ENCODE data around the gene HTT. TPM values are rescaled to one million over a fixed set of nuclear protein-coding genes. Genes with fewer than 3 reads are reported as not detected.
A peak's percentile ranks its signal among the peaks of the same experiment; 100 is the strongest.

The HTT gene
- total RNA-seq, 1 donor from 2014 or later, result 109 TPM

DNA sequence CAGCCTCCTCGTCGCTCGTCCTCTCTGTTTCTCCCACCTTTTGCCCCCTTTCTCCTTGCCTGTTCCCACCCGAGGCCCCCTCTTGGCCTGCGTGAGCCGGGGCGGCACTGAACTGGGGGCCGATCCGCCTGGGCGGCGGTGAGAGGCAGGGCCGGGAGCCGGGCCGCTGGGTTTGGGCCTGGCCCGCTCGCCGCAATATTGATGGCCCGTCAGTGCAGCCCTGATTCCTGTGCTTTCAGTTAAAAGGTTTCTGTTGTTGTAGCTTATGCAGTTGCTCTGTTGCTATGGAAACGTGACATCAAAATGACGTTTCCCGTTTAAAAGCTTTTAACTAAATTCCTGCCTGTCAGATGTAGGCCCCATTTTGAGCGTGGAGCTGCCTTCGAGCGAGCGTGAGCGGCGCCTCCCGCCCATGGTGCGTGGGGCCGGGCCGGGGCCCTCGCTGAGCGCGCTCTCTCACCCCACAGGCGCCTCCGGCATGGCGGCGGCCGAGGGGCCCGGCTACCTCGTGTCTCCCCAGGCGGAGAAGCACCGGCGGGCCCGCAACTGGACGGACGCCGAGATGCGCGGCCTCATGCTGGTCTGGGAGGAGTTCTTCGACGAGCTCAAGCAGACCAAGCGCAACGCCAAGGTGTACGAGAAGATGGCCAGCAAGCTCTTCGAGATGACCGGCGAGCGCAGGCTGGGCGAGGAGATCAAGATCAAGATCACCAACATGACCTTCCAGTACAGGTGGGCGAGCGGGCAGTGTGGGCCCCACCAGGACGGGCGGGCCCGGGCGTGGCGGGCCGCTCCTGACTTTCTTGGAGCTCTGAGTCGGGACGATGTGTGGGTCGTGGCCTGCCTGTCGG lies 174.6 kb downstream of the HTT start, which contains the start of gene MSANTD1:
Gene MSANTD1 (plus strand): TSS at position 349 of the 851 bp plus-strand sequence. CDS start 64 bp downstream, at position 413.
- no peak for DNase-seq (ENCODE audit: low spot score)

DNA sequence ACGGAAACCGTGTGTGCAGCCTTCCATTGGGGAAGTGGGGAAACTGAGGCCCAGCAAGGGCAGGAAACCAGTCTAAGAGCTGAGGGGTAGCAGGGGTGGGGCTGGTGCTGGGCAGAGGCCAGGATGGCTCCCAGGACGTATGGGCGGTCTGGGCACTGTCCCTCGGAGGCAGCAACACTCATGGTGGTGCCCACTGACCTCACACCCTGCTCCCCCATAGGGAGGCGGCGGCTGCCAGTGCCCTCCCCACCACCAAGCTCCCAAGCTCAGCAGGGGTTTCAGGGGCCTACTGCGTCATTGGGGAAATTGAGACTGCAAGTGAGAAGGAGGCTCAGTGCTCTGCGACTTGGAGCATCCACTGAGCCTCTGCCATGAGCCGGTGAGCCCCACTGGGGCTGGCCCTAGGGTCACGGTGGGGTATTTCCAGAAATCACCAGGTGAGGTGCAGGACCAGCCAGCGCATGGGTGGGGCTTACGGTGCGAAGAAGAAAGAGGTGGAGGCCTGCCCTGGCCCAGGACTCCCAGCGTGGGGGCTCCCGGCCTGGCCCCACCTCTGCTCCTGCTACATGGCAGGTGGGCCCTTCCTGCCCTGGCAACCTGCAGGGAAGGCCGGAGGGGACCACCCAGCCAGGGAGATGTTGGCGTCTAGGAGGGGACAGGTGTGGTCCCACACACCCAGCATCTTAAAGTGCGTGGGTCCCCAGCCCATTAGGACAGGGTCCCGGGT lies 175.4 kb downstream of the HTT start:
- no peak for DNase-seq (ENCODE audit: low spot score)

DNA sequence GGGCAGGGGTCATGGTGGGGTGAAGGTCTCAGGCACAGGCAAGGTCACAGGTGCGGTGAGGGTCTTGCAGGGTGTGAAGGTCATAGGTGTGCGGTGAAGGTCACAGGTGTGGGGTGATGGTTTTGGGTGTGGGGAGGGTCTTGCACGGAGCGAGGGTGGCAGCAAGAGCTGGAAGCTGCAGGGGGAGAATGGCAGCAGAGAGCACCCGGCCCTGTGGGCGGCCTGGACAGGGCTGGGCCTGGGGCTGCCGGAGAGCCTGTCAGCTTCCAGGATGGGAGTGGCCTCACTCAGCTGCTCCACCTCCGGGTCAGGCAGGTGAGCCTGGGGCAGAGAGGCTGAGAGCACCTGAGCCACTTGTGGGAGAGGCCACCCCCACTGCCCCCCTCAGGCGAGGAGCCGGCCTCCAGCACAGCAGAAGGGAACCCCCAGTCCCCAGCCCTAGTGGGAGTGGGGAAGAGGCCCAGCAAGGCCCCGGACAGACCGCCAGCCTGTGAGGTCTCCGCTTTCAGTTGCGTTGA lies 176.0 kb downstream of the HTT start:
- no peak for DNase-seq (ENCODE audit: low spot score)

DNA sequence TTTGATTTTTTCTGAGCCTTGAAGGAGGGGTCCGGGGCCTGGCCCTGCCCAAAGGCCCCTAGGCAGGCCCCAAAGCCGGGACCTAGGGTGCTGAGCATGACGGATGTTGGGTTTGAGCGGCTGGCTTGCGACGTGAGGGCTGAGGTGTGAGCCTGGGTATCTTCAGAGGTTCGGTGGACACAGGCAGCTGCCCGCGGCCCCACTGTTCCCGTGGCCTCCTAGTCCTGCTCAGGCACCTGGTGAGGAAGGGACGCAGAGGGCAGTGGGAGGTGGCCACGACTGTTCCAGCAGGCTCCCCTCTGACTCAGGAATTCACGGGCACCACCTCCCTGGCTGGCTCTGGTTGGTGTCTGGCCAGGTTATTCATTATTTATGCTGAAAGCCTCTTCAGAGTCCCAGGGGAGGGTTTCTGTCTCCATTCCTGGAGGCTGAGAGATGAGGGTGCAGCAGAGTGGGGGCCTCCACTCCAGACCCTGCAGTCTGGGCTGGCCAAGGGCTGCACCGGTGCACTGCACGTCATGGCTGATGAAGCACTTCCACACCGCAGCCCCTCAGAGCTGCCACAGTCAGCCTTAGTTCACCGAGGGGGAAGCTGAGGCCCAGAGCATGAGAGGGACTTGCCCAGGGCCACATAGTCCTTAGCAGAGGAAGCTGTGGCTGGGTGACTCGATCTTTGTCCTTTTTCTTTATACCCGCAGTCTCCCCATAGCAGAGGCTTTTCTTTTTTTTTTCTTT lies 176.6 kb downstream of the HTT start:
- DNase-seq (ENCODE audit: low spot score), result no peak

DNA sequence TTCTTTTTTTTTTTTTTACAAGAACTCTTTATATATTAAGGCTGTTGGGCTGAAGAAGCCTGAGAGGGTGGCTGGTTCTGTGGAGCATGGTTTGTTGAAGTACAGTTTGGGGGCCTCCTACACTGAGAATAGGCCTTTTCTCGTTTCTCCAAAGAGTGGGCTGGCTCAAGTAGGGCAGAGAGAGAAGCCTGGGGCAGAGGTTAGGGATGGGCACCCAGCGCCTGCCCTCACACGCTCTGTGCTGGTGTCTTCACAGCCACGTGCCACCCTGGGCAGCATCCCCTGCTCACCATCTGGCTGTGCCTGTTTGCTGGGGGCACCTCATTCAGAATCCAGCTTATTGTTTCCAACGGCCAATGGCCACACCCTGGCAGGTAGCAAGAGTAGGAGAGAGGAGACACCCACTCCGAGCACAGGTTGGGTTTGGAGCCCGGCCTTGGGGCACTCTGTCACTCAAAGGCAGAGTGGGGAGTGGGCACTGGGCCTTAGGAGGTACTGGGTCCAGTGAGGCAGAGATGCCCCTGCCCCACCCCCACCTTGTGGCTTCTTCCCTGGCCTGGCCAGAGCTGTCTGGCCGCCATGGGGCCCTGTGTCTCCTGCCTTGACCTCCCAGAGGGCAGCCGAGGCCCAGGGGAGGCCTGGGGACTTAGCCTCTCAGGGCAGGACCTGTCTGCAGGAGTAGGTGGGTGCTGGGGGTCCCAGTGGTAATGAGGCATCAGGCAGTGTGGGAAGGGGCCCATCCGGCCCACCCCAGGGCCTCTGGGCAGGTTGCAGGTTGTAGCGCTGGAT lies 177.4 kb downstream of the HTT start:
- DNase-seq (ENCODE audit: low spot score), result no peak

DNA sequence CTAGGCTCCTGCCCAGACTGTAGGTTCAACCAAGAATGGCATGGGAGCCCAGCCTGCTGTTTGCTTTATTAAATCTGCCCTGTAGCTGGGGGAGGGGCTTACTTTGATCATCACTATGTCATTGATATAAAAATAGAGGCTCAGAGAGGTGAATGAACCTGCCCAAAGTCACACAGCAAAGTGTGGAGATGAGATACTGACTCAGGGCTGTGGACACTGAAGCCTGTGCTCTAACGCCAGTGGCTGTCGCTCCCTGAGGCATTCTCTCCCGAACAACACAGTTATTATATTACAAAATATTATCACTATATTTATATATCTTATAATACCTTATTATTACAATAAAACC lies 178.0 kb downstream of the HTT start:
- DNase-seq (ENCODE audit: low spot score), result no peak

DNA sequence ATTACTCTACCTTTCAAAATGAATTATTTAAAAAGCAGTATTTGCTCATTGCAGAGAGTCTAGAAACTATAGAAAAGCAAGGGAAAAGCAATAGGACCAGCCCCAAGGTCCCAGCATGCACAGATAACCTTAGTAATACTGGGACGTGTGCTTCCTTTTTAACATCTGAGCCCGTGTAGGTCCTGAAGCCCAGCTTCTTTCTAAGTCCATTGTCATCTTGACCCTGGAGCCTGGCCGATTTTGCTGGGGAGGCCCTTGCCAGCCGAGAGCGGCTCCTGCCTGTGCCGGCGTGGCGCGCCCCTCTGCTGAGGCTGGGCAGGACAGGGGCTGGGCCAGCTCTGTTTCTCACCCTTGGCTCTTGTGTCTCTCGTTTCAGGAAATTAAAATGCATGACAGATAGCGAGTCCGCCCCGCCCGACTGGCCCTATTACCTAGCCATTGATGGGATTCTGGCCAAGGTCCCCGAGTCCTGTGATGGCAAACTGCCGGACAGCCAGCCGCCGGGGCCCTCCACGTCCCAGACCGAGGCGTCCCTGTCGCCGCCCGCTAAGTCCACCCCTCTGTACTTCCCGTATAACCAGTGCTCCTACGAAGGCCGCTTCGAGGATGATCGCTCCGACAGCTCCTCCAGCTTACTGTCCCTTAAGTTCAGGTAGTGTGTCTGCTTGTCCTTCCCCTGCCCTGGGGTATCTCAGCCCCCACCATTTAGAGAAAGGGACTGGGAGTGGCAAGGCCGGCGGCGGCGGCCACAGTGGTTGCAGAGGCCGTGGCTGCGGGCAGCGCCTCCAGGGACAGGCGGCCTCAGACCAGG lies 178.6 kb downstream of the HTT start:
- no peak for DNase-seq (ENCODE audit: low spot score)

DNA sequence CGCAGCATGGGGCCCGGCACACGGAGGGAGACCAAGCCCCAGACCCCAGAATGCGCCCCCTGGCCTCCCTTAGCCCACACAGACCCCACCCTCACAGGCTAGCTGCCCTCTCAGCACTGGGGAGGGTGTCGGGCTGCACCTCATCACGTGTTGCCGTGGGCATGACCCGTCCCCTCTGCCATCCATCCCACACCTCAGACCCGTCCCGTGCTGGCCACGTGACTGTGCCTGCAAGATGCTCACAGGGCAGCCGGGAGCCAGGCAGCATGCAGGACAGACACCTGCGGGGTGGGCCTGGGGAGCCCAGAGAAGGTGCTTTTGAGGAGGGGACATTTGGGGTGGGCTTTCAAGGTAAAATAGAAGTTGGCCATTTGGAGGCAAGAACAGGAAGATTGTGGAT lies 179.3 kb downstream of the HTT start:
- DNase-seq (ENCODE audit: low spot score), result no peak

DNA sequence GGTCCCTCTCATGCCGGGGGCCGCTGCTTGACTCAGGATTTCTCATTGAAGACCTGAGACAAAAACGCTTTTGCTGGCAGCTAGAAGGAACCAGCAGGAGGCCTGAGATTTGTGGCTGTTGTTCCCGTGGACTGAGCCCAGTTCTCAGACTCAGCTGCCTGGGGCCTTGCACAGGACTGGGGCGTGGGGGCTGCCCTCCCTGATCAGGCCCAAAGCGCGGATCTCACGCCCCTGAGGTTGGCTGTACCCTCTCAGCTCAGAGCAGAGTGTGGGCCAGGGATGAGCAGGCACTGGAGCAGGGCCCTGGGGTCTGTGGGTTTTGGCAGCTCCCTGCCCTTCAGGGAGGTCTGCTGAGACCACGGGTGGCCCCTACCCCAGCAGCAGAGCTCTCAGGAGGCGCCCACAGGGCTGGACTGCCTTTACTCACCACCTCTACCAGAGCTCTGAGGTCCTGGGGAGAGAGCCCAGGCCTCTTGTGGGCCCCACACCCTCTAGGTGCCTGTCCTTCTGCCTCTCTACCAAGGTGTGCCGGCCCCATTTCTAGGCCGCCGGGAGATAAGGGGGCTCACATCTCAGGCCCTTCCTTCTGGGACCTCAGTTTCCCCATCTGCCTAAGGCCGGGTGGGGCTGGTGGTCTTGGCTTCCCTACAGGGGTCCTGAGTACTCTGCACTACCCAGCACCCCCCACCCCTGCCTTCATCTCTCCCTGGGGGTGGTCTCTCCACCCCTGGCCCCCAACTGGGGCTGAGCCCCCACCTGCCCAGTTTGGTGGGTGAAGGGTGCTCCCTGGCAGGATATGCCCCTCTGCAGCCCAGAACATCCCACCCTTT lies 180.0 kb downstream of the HTT start:
- DNase-seq (ENCODE audit: low spot score), result no peak

DNA sequence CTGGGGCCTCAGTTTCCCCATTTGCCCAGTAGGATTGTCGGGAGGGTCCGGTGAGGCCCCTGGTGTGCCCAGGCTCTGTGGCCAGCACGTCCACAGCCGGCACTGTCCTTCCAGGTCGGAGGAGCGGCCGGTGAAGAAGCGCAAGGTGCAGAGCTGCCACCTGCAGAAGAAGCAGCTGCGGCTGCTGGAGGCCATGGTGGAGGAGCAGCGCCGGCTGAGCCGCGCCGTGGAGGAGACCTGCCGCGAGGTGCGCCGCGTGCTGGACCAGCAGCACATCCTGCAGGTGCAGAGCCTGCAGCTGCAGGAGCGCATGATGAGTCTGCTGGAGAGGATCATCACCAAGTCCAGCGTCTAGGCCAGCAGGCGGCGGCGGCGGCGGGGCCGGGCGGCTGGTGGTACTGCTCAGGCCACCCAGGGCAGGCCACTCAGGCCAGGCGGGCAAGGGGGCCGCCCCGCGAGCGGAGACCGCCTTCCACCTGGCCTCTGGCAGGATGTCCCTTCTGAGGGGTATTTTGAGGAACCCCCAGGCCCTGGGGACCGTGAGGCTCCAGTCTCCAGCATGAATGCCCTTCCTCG lies 181.2 kb downstream of the HTT start:
- DNase-seq (ENCODE audit: low spot score), result no peak

DNA sequence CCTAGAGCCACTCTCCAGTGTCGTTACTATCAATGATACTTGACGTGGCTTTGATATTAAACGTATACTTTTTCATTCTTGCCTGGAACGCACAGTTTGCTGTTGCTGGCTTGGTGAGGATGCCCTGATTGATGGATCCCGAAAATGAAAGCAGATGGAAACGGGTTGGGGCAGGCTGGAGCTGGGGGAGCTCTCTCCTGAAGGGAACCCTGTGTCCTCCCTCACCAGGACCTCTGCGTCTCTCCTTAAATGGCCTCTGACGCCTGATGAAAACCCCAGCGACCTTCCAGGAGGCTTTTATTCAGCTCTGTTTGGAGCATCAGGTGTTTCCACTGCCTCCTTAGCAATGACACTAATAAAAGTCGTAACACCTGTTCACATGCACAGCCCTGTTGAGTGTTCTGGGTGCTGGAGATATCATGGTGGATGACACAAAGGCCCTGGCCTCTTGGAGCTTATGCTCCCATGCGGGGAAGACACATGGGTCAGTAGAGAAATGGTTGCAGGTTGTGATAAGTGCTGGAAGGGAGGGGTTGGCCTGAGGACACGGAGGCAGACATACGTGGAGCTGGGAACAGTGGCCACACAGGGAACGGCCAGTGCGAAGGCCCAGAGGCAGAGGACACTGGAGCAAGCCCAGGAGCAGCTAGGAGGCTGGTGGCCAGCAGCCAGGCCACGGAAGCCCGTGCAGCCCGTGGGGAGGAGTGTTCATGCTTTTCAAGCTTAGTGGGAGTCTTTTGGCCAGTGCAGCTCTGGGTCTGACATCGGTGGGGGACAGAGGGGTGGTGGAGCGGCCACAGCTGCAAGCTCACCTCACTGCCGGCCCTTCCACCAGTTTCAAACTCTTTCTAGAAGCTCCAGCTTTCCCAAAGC lies 182.0 kb downstream of the HTT start:
- DNase-seq (ENCODE audit: low spot score), result no peak

DNA sequence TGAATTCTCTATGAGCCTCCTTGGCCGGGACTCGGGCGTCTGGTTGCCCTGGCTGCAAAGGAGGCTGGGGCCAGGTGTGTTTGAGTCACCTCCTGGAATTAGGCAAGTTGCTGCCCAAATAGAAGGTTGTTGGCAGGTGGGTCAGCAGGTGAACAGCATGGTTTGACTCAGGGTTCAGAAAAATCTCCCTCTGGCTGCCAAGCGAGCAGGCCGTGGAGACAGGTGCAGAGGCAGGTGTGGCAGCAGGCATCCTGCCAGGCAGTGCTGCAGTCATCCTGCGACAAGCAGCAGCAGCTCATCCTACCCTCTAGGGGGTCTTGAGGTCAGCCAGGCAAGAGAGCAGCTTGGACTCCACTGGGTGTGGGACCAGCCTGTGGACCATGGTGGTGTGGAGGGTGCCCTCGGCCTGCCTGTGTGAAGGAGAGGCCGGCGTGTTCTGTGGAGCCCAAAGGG lies 182.6 kb downstream of the HTT start:
- no peak for DNase-seq (ENCODE audit: low spot score)

DNA sequence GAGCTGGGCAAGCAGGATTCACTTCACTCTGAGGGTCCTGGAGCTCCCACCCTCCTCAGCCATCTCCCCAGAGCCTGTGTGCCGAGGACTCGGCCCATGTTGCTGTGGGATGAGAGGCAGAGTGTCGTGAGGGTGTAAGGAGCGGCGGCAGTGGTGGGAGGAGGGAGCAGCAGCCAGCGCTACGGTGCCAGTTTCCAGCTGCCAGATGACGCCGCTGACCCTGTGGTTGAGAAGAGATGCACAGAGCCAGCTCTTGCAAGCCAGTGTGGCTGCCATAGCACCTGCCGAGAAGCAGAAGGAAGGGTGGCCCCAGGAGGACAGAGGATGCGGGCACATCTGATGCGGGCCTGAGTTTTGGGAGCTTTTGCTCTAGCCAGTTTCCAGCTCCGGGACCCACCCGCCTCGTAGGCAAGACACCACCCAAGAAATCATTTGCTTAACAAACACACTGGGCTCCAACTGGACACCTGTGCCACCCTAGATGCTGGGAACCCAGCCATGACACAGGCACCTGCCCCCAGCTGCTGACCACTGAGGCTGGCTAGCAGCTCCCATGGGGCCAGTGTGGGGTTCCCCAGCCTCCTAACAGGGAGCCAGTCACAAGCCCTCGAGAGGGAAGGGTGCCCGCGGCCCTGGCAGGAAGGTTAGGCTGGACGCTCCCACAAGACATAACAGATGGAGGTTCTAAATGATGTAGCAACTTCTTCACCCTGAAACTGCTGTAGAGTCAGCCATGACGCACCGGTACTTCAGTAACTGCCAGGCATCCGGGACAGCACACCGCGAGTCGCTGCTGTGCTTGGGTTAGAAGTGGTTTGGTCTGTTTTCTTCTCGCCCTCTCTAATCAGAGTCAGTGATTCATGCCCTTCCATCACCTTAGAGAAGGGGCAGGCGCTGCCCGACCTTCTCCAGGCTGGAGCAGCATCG lies 183.3 kb downstream of the HTT start:
- no peak for DNase-seq (ENCODE audit: low spot score)

DNA sequence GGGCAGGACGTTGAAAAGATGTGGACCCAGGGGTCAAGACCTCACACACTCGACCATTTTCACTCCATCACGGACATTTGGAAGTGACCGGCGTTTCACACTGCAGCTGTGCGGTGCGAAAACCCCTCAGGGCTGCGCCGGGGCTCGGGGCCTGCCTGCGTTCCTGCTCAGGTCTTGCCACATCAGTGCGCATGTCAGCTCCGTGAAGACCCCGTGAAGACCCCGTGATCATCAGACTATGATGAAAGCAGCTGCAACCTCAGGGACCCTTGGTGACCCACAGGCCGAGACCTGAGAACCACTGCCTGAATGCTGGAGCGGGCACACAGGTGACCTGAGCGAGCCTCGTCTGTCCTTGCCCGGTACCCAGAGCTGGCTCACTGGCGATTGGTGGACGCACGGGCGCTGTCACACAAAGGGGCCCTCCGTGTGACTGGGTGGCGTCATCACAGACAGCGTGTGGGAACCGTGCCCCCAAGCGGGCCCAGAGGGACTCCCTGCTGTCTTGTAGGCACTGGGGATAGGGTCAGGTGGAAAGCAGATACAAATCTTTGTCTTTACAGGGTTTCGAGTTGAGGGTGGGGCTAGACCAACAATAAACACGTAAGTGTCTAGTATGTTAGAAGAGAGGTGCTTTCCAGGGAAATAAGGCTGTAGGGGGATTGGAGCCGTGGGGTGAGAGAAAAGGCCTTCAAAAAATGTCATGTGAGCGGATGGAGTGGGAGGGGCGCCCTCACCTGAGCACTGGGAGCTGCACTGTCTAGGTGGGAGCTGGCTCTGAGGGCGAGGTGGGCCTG lies 187.1 kb downstream of the HTT start:
- DNase-seq (ENCODE audit: low spot score), result peak; percentile 40

DNA sequence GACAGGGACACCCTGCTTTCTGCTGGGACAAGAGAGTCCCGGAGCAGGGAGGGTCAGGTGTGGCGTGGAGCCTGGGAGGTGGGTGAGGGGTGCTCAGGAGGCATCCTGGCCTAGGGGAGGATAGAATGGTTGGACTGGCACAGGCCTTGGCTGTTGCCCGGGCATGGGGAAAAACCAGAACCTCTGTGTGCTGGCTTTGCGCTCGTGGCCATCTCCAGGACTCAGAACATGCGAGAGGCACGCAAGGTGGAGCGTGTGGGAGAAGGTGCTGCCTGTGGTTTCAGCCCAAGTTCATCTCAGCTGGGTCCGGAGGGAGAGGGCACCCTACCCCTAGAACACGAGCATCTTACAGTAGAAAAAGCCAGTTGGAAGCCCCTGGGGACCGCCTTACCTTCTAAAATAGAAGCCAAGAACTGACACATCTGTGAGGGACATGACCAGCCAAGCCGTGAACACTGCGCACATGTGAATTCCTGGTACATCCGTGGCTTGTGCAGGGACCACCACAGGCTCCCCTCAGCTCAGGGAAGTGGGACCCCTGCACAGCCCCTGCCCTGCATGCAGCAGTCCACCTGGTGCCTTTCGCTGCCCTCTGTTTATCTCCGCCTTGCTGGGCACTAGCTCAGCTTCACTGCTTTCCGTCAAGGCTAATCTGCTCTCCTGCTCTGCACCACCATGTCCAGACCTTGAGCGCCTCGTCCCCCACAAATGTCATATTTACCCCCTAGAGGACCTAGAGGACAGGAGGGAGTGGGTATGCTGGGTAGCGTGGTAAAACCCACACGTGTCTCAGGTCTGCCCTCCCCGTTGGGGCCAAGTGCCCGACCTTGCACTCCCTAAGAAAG lies 187.9 kb downstream of the HTT start:
- peak; percentile 34 for DNase-seq (ENCODE audit: low spot score)
